Stimulated activated CD4-positive, alpha-beta T cell treated with anti-CD3 and anti-CD28 coated beads, Interleukin-12 subunit alpha, Interleukin-12 subunit beta, amount 100 ng/mL, for 48 hours (primary cell): ENCODE results near the gene UGT1A6.

Experiments
- DNase-seq, 3 donors: peaks; one replicate each; pipeline ENCODE4 v3.0.0-alpha.2; 2020; ENCODE audit warnings: low read depth in 2 of 3, low spot score in 1 of 3

UGT1A6 gene

GRCh38 chr2:233764264-233764663 lies 71.6 kb downstream of the UGT1A6 start:
- no peak for DNase-seq

- no peak for DNase-seq
Measured at GRCh38 chr2:233764761-233765160, 72.1 kb downstream of the UGT1A6 start.

- DNase-seq: no peak
Measured at GRCh38 chr2:233766416-233766815, 73.7 kb downstream of the UGT1A6 start.

DNA sequence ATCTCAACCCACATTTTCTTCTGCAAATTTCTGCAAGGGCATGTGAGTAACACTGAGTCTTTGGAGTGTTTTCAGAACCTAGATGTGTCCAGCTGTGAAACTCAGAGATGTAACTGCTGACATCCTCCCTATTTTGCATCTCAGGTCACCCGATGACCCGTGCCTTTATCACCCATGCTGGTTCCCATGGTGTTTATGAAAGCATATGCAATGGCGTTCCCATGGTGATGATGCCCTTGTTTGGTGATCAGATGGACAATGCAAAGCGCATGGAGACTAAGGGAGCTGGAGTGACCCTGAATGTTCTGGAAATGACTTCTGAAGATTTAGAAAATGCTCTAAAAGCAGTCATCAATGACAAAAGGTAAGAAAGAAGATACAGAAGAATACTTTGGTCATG lies 75.4 kb downstream of the UGT1A6 start:
- DNase-seq: no peak

DNA sequence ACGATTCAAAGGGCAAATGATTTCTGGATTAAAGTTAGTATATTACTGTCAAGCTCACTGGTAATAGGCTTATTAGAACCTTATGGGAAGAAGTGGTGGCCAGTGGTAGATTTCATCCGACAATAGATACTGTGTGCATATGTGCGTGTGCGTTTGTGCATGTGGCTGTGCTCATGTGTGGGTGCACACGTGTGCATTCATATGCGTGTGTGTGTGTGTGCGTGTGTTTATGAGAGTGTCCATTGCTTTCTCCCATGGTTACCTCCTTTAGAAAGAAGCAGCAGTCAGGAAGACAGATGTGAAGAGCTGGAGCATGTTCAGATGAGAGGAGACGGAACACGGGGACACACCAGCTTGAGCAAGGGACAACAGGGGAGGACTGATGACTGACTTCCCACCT lies 76.6 kb downstream of the UGT1A6 start:
- no peak for DNase-seq

- no peak for DNase-seq
Measured at GRCh38 chr2:233772153-233772552, 79.5 kb downstream of the UGT1A6 start.

DNA sequence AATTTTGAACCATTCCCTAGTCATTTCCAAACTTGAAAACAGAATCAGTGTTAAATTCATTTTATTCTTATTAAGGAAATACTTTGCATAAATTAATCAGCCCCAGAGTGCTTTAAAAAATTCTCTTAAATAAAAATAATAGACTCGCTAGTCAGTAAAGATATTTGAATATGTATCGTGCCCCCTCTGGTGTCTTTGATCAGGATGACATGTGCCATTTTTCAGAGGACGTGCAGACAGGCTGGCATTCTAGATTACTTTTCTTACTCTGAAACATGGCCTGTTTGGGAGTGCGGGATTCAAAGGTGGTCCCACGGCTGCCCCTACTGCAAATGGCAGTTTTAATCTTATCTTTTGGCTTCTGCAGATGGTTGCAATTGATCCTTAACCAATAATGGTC lies 79.9 kb downstream of the UGT1A6 start:
- DNase-seq: no peak

DNA sequence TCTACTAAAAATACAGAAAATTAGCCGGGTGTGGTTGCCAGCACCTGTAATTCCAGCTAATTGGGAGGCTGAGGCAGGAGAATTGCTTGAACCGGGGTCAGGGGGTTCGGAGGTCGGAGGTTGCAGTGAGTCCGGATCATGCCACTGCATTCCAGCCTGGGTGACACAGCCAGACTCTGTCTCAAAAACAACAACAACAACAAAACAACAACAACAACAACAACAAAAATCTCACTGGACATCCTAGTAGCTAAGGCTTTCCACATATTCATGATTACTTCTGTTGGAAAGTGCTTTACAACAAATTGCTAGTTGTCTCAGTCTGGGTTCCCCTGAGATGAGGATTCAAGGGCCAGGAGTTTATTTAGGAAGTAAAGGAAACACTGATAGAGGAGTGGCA lies 81.2 kb downstream of the UGT1A6 start:
- no peak for DNase-seq

DNA sequence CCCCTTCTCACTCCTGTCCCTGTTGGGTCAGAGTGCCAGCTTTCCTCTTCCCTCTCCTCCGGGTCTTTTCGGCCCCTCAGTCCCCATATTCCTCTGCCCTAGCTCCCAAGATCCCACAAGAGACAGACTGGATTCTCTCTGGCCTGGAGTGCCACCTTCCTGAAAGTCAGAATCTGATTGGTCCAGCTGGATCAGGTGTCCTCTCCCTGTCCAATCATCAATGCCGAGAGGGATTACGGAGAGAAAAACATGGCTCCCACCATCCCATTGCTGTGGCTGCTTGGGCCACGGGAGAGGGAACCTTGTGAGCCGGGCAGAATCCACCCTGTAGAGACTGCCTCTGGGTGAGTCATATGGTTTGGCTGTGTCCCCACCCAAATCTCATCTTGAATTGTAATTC lies 82.7 kb downstream of the UGT1A6 start:
- DNase-seq: no peak

DNA sequence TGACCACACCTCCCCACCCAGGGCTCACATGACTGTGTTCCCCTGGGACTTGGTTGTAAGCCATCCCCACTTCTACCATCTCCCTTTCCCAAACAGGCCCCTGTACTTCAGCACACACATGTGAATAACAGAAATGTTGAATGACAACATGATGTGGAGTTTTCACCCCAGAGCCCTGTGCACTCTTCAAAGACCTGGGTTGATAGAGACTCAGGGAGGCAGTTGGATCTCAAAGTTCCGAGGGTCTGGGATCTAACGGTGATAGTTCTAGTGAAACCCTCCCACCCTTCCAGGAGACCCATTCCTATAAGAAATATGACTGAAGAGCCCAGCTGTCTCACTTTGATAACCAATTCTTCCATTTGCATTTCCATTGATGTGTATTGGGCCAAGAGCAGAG lies 85.3 kb downstream of the UGT1A6 start, which contains the start of gene MROH2A:
MROH2A (plus strand) TSS at position 301 of the 400 bp plus-strand sequence. CDS start 1,029 bp downstream, outside the sequence.
- no peak for DNase-seq

GRCh38 chr2:233779722-233780121 lies 87.0 kb downstream of the UGT1A6 start:
- no peak for DNase-seq

DNA sequence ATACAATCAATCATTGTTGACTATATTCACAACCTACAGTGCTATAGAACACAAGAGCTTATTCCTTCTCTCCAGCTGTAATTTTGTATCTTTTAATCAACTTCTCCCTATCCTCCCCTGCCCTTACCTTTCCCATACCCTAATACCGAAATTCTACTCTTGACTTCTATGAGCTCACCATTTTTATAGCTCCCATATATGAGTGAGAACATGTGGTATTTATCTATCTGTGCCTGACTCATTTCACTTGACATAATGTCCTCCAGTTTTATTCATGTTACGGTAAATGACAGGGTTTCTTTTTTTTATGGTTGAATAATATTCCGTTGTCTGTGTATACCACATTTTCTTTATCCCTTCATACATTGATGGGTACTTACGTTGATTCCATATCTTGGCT lies 88.1 kb downstream of the UGT1A6 start:
- DNase-seq: no peak

DNA sequence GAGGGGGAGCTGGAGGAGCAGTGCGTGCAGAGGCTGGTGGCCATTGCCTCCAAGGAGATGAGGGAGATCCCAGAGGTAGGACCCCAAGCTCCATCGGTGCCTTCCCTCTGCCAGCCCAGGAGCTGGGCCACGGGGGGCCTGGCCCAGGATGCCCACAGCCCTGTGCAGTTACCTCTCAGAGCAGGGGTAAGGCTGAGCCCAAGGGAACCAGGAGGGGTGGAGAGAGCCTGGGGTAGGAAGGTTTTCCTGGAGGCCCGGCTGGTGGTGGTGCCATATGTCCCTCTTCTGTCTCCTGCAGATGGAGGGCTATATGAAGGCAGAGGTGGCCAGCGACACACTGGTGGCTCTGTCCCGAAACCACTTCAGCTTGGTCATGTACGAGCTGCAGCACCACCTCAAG lies 96.9 kb downstream of the UGT1A6 start:
- DNase-seq: no peak

GRCh38 chr2:233791151-233791882 lies 98.6 kb downstream of the UGT1A6 start:
- no peak for DNase-seq

GRCh38 chr2:233791883-233792329 lies 99.2 kb downstream of the UGT1A6 start:
- DNase-seq: no peak

- DNase-seq: no peak
Measured at GRCh38 chr2:233792720-233793119, 100.0 kb downstream of the UGT1A6 start.

DNA sequence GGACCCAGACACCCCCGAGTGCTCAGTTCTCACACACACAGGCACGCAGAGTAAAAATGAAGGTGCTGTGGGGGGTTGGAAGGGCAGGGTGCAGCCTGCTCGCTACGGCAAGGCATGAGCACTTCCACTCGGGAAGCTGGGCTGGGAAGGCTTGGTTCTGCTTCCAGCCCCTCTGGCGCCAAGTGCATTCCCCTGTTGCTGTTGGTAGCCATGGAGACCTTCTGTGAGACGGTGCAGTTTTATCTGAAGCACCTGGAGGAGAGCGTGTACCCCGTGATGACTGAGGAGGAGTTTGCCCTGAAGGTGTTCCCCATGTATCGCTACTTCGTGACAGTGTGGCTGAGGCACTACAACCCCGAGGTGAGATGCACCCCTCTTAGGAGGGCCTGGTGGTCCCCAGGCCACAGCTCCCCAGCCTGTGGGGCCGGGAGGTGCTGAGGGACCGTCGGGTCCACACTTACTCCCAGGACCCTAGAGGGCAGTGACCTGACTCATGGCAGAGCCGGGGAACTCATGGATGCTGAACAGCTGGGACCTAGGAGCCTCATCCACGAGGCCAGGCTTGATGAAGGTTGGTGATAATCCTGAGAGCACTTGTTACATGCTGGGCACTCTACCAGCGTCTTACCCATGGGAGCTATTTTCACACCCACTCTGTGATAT lies 100.9 kb downstream of the UGT1A6 start:
- DNase-seq: no peak

GRCh38 chr2:233794128-233794658 lies 101.5 kb downstream of the UGT1A6 start:
- no peak for DNase-seq

DNA sequence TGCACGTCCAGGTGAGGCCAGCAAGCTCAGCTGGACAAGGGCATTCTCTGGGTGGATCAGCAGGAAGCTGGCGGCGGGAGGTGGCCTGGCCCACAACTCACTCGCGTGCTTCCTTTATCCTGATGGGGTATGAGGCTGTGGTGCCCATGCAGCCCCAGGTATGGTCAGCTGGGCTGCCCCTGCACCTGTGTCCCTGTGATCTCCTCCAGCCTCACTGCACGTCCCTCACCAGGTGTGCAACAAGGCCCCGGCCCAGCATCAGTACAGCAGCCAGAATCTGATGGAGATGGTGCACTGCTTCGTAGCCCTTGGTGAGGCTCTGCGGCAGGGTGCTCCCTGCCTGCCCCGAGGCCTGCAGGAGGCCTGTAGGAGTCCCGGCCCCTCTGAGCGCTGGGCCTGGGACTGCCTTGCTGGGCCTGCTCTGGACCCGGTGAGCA lies 103.1 kb downstream of the UGT1A6 start:
- DNase-seq: no peak

- DNase-seq: no peak
Measured at GRCh38 chr2:233796254-233796653, 103.6 kb downstream of the UGT1A6 start.

DNA sequence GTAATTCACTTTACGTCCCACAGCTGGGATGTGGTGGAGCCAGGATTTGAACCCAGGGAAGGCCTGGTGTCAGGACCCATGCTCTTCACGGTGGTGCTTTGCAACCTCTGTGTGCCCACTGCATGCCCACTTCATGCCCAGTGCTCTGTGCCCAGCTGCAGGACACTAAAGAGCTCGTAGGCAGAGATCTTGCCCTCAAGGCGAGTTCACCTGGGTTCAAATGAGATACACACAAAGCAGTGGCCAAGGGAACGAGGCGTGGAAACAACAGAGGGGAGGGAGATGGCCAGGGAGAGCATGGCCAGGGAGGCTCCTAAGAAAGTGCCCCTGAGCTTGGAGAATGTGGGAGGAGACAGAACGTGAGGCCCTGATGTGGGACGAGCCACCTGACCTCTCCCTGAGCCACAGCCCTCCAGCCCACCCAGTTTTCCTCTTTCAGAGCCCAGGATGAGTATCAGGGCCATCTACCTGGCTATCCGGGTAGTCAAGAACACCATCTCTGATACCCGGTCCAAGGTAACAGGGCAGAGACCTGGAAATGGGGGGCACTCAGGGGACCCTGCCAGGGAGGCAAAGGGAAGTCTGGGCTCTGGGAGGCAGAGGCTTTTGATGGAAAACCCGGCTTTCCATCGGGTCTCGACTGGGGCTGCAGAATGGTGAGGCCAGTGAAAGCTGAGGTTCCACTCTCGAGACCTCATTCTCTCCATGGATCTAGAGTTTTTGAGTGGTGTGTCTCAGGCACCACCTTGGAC lies 105.8 kb downstream of the UGT1A6 start:
- DNase-seq: no peak
